Gastrocnemius medialis (tissue), 4 donors: ENCODE measurements around the gene ECEL1. TPM values are rescaled to one million over a fixed set of nuclear protein-coding genes. Genes with fewer than 3 reads are reported as not detected.
A peak's percentile ranks its signal among the peaks of the same experiment; 100 is the strongest.

Experiments
- ATAC-seq, 2 donors: fragments of 150-250 bp; one replicate each; pipeline ENCODE4 v1.9.1; 2016
- DNase-seq, 2 donors: peaks; one replicate each; pipeline ENCODE4 v3.0.0-alpha.2; 2019
- H3K27ac ChIP-seq, 4 donors: fragments of 200-600 bp; sonication (generic); 1 replicate in 1 of 4; 2 replicates in 3 of 4; pipeline ENCODE4 v1.5.1; 2016 to 2018; ENCODE audit warnings: mild to moderate bottlenecking in 2 of 4, moderate library complexity in 1 of 4
- H3K27me3 ChIP-seq, 3 donors: fragments of 200-600 bp; sonication (generic) in 2 of 3; 1 replicate in 1 of 3; 2 replicates in 2 of 3; pipeline versions ENCODE4 v1.5.1 to v1.6.0; 2016 to 2019; ENCODE audit warnings: mild to moderate bottlenecking in 1 of 3, moderate library complexity in 1 of 3
- H3K36me3 ChIP-seq, 2 donors: fragments of 200-600 bp; sonication (generic) in 1 of 2; one replicate each; pipeline ENCODE4 v1.5.1; 2017 to 2018
- H3K4me1 ChIP-seq, 2 donors: fragments of 200-600 bp; sonication (generic) in 1 of 2; one replicate each; pipeline ENCODE4 v1.5.1; 2016 to 2017; ENCODE audit warnings: mild to moderate bottlenecking in 2 of 2
- H3K4me3 ChIP-seq, 4 donors: fragments of 200-600 bp; sonication (generic) in 3 of 4; 1 replicate in 1 of 4; 2 replicates in 3 of 4; pipeline ENCODE4 v1.5.1; 2016 to 2019; ENCODE audit warnings: mild to moderate bottlenecking in 2 of 4
- H3K9me3 ChIP-seq, 3 donors: fragments of 200-600 bp; sonication (generic) in 2 of 3; 1 replicate in 1 of 3; 2 replicates in 2 of 3; pipeline ENCODE4 v1.5.1; 2016 to 2019
- POLR2A ChIP-seq, 2 donors: fragments of 450-650 bp; IDR thresholded peaks; one replicate each; pipeline ENCODE4 v1.6.1; 2017; ENCODE audit warnings: antibody characterized with exemption in 2 of 2, mild to moderate bottlenecking in 2 of 2, moderate library complexity in 2 of 2
- in situ Hi-C, 4 donors: fragments of 200-750 bp; cut with MboI; loops; one replicate each; pipeline versions ENCODE4 v1.15.0 to v1.8.0; 2017; ENCODE audit warnings: low sequenced_read_pairs in 4 of 4
- intact Hi-C: fragments of 100-400 bp; cut with DNase I; formaldehyde crosslinking; loops from one replicate; pipeline ENCODE4 v1.15.1; 2023; ENCODE audit warnings: low total_unique reads
- total RNA-seq, 4 donors: library from RNA; depleted of rRNA; stranded (reverse); fragments of >200 nt; gene quantifications; one replicate each; pipeline versions ENCODE4 v1.1.0 to v1.2.3, GENCODE V29; 2016
- TF ChIP-seq, protein P1 (sequence below), 5 experiments: fragments of 450-650 bp in 3 of 5; fragments of 200-600 bp in 2 of 5; sonication (generic) in 2 of 5; IDR thresholded peaks in 4 of 5; conservative IDR thresholded peaks in 1 of 5; 1 replicate in 4 of 5; 2 replicates in 1 of 5; pipeline ENCODE4 v1.5.1; 2016 to 2019; ENCODE audit warnings: antibody characterized with exemption in 5 of 5, mild to moderate bottlenecking in 3 of 5, moderate library complexity in 3 of 5

The ECEL1 gene
- total RNA-seq, 4 donors from 2014 or later = 0.51 to 1.5 (median 0.55) TPM; not detected in 1

DNA sequence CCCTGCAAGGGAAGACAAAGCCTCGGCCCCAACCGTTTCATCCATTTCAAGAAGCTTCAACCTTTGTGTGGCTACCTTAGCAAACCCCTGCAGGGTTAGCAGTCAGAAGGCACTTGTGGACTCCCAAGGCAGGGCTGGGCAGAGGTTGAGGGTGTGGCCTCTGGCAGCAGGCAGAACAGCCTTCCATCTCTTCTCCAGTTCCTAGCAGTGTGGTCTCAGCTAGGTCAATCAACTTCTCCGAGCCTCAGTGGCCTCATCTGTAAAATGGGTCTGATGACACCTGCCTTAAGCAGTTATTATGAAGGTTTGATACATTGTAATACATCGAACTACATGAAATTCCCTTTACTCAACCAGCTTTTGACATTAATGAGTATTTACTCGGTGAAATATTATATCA is 25.7 kb upstream of the ECEL1 start:
- in situ Hi-C loops = loop anchor here in 2 of 4 donors (10.0 to 25.0 kb wide), 2 partner anchors 59 to 601 kb away; partner anchors contain the start of gene ALPI (in 1 of the 2)
- ATAC-seq (no peak), DNase-seq (no peak)
- Histone ChIP-seq H3K4me3 (no peak overlapping the region), H3K9me3 (no peaks in the 10 kb centered on the region), H3K27me3 (no peaks in the 10 kb centered on the region), H3K27ac (no peak overlapping the region), H3K4me1 (peaks cover 26 to 27% of the 10 kb centered on the region in 2 donors), H3K36me3 (no peaks in the 10 kb centered on the region)
- intact Hi-C loops = no loop called here
- TF ChIP-seq, protein P1, sequence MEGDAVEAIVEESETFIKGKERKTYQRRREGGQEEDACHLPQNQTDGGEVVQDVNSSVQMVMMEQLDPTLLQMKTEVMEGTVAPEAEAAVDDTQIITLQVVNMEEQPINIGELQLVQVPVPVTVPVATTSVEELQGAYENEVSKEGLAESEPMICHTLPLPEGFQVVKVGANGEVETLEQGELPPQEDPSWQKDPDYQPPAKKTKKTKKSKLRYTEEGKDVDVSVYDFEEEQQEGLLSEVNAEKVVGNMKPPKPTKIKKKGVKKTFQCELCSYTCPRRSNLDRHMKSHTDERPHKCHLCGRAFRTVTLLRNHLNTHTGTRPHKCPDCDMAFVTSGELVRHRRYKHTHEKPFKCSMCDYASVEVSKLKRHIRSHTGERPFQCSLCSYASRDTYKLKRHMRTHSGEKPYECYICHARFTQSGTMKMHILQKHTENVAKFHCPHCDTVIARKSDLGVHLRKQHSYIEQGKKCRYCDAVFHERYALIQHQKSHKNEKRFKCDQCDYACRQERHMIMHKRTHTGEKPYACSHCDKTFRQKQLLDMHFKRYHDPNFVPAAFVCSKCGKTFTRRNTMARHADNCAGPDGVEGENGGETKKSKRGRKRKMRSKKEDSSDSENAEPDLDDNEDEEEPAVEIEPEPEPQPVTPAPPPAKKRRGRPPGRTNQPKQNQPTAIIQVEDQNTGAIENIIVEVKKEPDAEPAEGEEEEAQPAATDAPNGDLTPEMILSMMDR (IDR thresholded peaks at IDR 0.05 in 4 of 5, conservative IDR thresholded peaks at IDR 0.05 in 1 of 5) = no peak
- TF ChIP-seq POLR2A (IDR thresholded peaks at IDR 0.05) = no peak

DNA sequence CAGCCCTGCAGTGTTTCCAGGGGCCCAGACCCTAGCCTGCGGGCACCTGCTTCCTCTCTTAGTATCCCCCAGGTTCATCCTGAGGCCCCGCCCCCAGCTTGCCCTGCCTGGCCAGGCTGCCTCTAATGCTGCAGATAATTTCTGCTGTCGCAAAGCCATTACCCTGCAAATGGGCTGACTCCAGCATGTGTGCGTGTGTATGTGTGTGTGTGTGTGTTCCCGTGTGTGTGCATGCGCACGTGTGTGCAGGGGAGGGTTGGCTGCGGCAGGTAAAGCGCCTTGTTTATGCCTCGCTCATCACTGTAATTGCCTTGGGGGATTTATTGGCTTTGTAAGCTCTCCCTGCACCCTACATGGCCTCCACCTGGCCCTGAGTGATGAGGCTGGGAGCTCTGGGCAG is 25.0 kb upstream of the ECEL1 start:
- intact Hi-C loops = no loop called here
- Histone ChIP-seq H3K9me3 (no peaks in the 10 kb centered on the region), H3K27ac (no peak overlapping the region), H3K27me3 (no peaks in the 10 kb centered on the region), H3K4me3 (no peak overlapping the region), H3K36me3 (no peaks in the 10 kb centered on the region), H3K4me1 (peaks cover 26 to 27% of the 10 kb centered on the region in 2 donors)
- in situ Hi-C loops = loop anchor here in 2 of 4 donors (10.0 to 25.0 kb wide), 2 partner anchors 58 to 600 kb away; partner anchors contain the start of gene ALPI (in 1 of the 2)
- ATAC-seq = no peak
- TF ChIP-seq, protein P1 (IDR thresholded peaks at IDR 0.05 in 4 of 5, conservative IDR thresholded peaks at IDR 0.05 in 1 of 5) = no peak
- TF ChIP-seq POLR2A (IDR thresholded peaks at IDR 0.05) = no peak
- no peak for DNase-seq

DNA sequence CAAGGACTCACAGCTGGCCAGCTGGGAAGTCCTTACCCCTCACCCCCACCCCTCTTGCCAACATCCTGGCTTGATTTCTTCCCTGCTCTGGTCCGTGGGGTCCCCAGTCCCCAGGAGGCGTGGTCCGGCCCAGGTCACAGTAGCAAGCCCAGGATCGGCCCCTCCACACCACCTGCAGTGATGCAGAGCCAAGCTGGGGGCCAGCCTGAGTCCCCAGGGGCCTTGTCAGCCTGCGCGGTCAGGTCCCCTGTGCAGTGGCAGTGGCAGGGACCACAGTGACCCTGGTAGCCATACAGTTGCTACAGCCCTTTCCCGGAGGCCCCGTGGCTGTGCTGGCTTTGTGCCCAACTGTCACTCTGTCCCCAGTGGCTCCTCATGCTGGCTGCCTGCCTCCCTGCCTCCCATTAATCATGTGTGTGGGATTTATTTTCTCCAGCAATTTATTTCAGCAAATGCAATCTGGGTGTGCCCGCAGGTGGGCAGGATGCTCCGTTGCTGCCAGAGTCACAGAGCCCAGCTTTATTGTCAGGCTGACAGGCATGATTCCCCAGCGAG is 23.8 kb upstream of the ECEL1 start:
- H3K36me3 ChIP-seq = no peaks in the 10 kb centered on the region
- peaks cover 26 to 27% of the 10 kb centered on the region in 2 donors for H3K4me1 ChIP-seq
- H3K4me3 ChIP-seq = no peak overlapping the region
- in situ Hi-C loops = loop anchor here in 2 of 4 donors (10.0 to 25.0 kb wide), 2 partner anchors 57 to 599 kb away; partner anchors contain the start of gene ALPI (in 1 of the 2)
- no peak for ATAC-seq
- H3K27me3 ChIP-seq = no peaks in the 10 kb centered on the region
- H3K9me3 ChIP-seq = no peaks in the 10 kb centered on the region
- TF ChIP-seq, protein P1 (IDR thresholded peaks at IDR 0.05 in 4 of 5, conservative IDR thresholded peaks at IDR 0.05 in 1 of 5) = no peak
- no peak for TF ChIP-seq POLR2A (IDR thresholded peaks at IDR 0.05)
- no peak overlapping the region for H3K27ac ChIP-seq
- DNase-seq = peak in 1 of 2 donors; percentile 38
- intact Hi-C loops = no loop called here

DNA sequence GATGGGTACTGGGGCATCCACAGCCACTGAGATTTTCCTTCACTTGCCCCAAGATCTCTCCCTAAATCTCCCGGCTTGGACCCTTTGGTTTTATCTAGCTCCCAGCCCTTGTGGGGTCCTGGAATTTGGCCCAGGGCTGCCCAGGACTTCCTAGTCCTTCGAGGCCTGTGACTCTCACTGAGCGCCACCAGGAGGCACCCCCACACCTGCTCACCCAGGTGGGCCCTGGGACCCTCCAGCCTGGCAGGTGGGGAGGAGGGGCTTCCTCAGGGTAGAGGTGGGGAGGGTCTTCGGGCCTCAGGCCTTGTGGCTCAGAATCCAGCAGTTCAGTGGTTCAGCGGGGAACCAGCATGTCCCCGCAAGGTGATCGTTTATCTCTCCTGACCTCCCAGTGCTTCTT is 20.6 kb upstream of the ECEL1 start:
- Histone ChIP-seq H3K9me3 (no peaks in the 10 kb centered on the region), H3K36me3 (no peaks in the 10 kb centered on the region), H3K27ac (no peak overlapping the region), H3K4me1 (peaks cover 0 to 4% of the 10 kb centered on the region in 2 donors), H3K27me3 (peaks cover 0 to 8% (median 0%) of the 10 kb centered on the region in 3 donors), H3K4me3 (no peak overlapping the region)
- in situ Hi-C loops = loop anchor here in 1 of 4 donors (25.0 kb wide), 1 partner anchor 596 kb away; no protein-coding TSS in a partner anchor
- ATAC-seq (no peak), DNase-seq (no peak)
- TF ChIP-seq, protein P1 (IDR thresholded peaks at IDR 0.05 in 4 of 5, conservative IDR thresholded peaks at IDR 0.05 in 1 of 5) = no peak
- no peak for TF ChIP-seq POLR2A (IDR thresholded peaks at IDR 0.05)
- intact Hi-C loops = no loop called here
